Esophagus muscularis mucosa (tissue), 4 donors: Measurements from ENCODE around the gene UNKL. TPM values are rescaled to one million over a fixed set of nuclear protein-coding genes. Genes with fewer than 3 reads are reported as not detected.

Experiments
- DNase-seq: peaks from one replicate; pipeline ENCODE4 v3.0.0-alpha.2; 2017; ENCODE audit errors: extremely low spot score
- H3K27ac ChIP-seq, 4 donors: fragments of 200-600 bp; sonication (generic); replicated peaks in 1 of 4; 1 replicate in 3 of 4; 2 replicates in 1 of 4; pipeline ENCODE4 v1.5.1; 2016 to 2019; ENCODE audit warnings: mild to moderate bottlenecking in 1 of 4
- H3K27me3 ChIP-seq, 4 donors: fragments of 200-600 bp; sonication (generic); one replicate each; pipeline versions ENCODE4 v1.5.1 to v1.6.0; 2016 to 2019
- H3K36me3 ChIP-seq, 4 donors: fragments of 200-600 bp; sonication (generic); one replicate each; pipeline ENCODE4 v1.5.1; 2016 to 2019
- H3K4me1 ChIP-seq, 4 donors: fragments of 200-600 bp; sonication (generic); one replicate each; pipeline ENCODE4 v1.5.1; 2016 to 2019
- H3K4me3 ChIP-seq, 4 donors: fragments of 200-600 bp; sonication (generic); 1 replicate in 2 of 4; 2 replicates in 2 of 4; pipeline ENCODE4 v1.5.1; 2016 to 2019; ENCODE audit warnings: mild to moderate bottlenecking in 4 of 4, moderate library complexity in 1 of 4
- H3K9me3 ChIP-seq, 4 donors: fragments of 200-600 bp; sonication (generic); 1 replicate in 3 of 4; 2 replicates in 1 of 4; pipeline ENCODE4 v1.5.1; 2016 to 2019
- CTCF ChIP-seq, 3 experiments: fragments of 200-600 bp in 2 of 3; fragments of 450-650 bp in 1 of 3; sonication (generic) in 2 of 3; IDR thresholded peaks; one replicate each; pipeline ENCODE4 v1.5.1; 2017 to 2019; ENCODE audit warnings: antibody characterized with exemption in 3 of 3, mild to moderate bottlenecking in 2 of 3, moderate library complexity in 1 of 3
- EP300 ChIP-seq: sonication (generic); formaldehyde crosslinking; IDR thresholded peaks from one replicate; pipeline ENCODE4 v1.6.1; 2017; ENCODE audit warnings: antibody characterized with exemption
- POLR2A ChIP-seq: fragments of 450-650 bp; IDR thresholded peaks from one replicate; pipeline ENCODE4 v1.6.1; 2017; ENCODE audit warnings: antibody characterized with exemption, moderate library complexity, mild to moderate bottlenecking, low read depth
- POLR2AphosphoS5 ChIP-seq, 2 donors: sonication (generic); formaldehyde crosslinking; IDR thresholded peaks; one replicate each; pipeline ENCODE4 v1.6.1; 2017; ENCODE audit warnings: antibody characterized with exemption in 2 of 2
- WGBS: methylation state at CpG from one replicate; pipeline ENCODE4 v1.1.5; 2018; 5-methylcytosine and 5-hydroxymethylcytosine counted together
- intact Hi-C: fragments of 100-400 bp; cut with DNase I; formaldehyde crosslinking; loops from one replicate; pipeline ENCODE4 v1.15.1; 2023
- total RNA-seq, 4 donors: library from RNA; depleted of rRNA; stranded (reverse); fragments of >200 nt; gene quantifications; one replicate each; pipeline versions ENCODE4 v1.1.0 to v1.2.1, GENCODE V29; 2016

The UNKL gene
- total RNA-seq, 4 donors from 2014 or later, result 9.3 to 23.7 (median 16.5) TPM

GRCh38 chr16:1398351-1398750, 16.2 kb downstream of the UNKL start:
- TF ChIP-seq POLR2AphosphoS5 (IDR thresholded peaks at IDR 0.05) (no peak), EP300 (no peak)
- Histone ChIP-seq H3K36me3 (peaks cover 57 to 98% (median 93%) of the 10 kb centered on the region in 4 donors), H3K4me1 (no peaks in the 10 kb centered on the region), H3K9me3 (no peaks in the 10 kb centered on the region), H3K4me3 (no peak overlapping the region), H3K27me3 (no peaks in the 10 kb centered on the region), H3K27ac (no peak overlapping the region)
- intact Hi-C loops, result no loop called here
- no peak for DNase-seq
- 93% methylated on average over 9 of the region's 9 CpGs for WGBS

- peaks cover 60 to 98% (median 93%) of the 10 kb centered on the region in 4 donors for H3K36me3 ChIP-seq
- WGBS, result 100% methylated on average over 1 of the region's 21 CpGs
- H3K27ac ChIP-seq, result no peak overlapping the region
- H3K4me3 ChIP-seq, result no peak overlapping the region
- no peaks in the 10 kb centered on the region for H3K9me3 ChIP-seq
- intact Hi-C loops, result no loop called here
- TF ChIP-seq POLR2AphosphoS5 (IDR thresholded peaks at IDR 0.05) (no peak), POLR2A (no peak), CTCF (IDR thresholded peaks at IDR 0.05) (no peak), EP300 (no peak)
- H3K27me3 ChIP-seq, result no peaks in the 10 kb centered on the region
- DNase-seq, result no peak
- H3K4me1 ChIP-seq, result no peaks in the 10 kb centered on the region
These were observed 16.7 kb downstream of the UNKL start for GRCh38 chr16:1397779-1398178.

- H3K4me1 ChIP-seq, result no peaks in the 10 kb centered on the region
- H3K36me3 ChIP-seq, result peaks cover 51 to 98% (median 90%) of the 10 kb centered on the region in 4 donors
- no peaks in the 10 kb centered on the region for H3K9me3 ChIP-seq
- DNase-seq, result no peak
- H3K27me3 ChIP-seq, result no peaks in the 10 kb centered on the region
- TF ChIP-seq POLR2AphosphoS5 (IDR thresholded peaks at IDR 0.05), result no peak
- no peak for TF ChIP-seq EP300
- no peak for TF ChIP-seq POLR2A
- TF ChIP-seq CTCF (IDR thresholded peaks at IDR 0.05), result no peak
- 94% methylated on average over 18 of the region's 22 CpGs for WGBS
- intact Hi-C loops, result no loop called here
- H3K27ac ChIP-seq, result no peak overlapping the region
- no peak overlapping the region for H3K4me3 ChIP-seq
These were observed 19.0 kb downstream of the UNKL start for GRCh38 chr16:1395444-1396031.

- Histone ChIP-seq H3K27me3 (no peaks in the 10 kb centered on the region), H3K4me1 (no peaks in the 10 kb centered on the region), H3K36me3 (peaks cover 52 to 98% (median 91%) of the 10 kb centered on the region in 4 donors), H3K9me3 (no peaks in the 10 kb centered on the region), H3K27ac (no peak overlapping the region), H3K4me3 (no peak overlapping the region)
- TF ChIP-seq CTCF (IDR thresholded peaks at IDR 0.05), result no peak
- TF ChIP-seq POLR2A, result no peak
- TF ChIP-seq POLR2AphosphoS5 (IDR thresholded peaks at IDR 0.05), result no peak
- TF ChIP-seq EP300, result no peak
- intact Hi-C loops, result no loop called here
- no peak for DNase-seq
- whole genome bisulfite sequencing, result 92% methylated on average over 19 of the region's 19 CpGs
These were observed 20.0 kb downstream of the UNKL start for GRCh38 chr16:1394367-1394951.

- DNase-seq, result no peak
- no peak for TF ChIP-seq CTCF (IDR thresholded peaks at IDR 0.05)
- TF ChIP-seq POLR2AphosphoS5 (IDR thresholded peaks at IDR 0.05), result no peak
- TF ChIP-seq POLR2A, result no peak
- TF ChIP-seq EP300, result no peak
- Histone ChIP-seq H3K27me3 (no peaks in the 10 kb centered on the region), H3K27ac (no peak overlapping the region), H3K4me3 (no peak overlapping the region), H3K9me3 (no peaks in the 10 kb centered on the region), H3K4me1 (no peaks in the 10 kb centered on the region), H3K36me3 (peaks cover 50 to 98% (median 91%) of the 10 kb centered on the region in 4 donors)
- 96% methylated on average over 11 of the region's 21 CpGs for WGBS
- intact Hi-C loops, result no loop called here
These were observed 20.8 kb downstream of the UNKL start for GRCh38 chr16:1393613-1394176.
